ENCODE results near the gene SPARC.

DNA sequence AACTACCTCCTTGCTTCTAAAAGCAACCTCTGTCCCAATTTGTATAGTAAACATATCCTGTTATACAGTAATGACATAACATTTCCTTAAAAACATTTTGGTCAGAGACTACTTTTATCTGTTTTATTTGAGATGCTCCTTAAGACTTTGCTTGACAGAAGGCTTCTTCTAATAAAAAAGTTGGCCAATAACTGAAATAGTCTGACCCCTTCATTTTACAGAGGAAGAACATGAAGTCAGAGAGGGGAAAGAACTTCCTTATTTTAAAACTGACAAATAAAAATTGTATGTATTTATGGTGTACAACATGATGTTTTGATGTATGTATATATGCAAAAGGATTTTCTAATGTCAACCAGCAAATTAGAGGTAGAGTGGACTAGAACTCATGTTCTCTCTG, 35.8 kb upstream of the SPARC start:
- TF ChIP-seq EZH2 (IDR thresholded peaks at IDR 0.05; ENCODE audit: insufficient read depth, poor library complexity, severe bottlenecking) (no peak), EZH2phosphoT487 (IDR thresholded peaks at IDR 0.05; ENCODE audit: insufficient read depth, low read depth) (no peak)

All from GM23248 (cell line).